ELR (cell line): ENCODE results near the gene B4GAT1.
"Not testable (repeated sequence)": the region's sequence is repeated elsewhere in the genome, so short reads cannot be mapped to it uniquely, and the experiment has no call there.

ENCODE experiments used
- DNase-seq: peaks from one replicate; pipeline ENCODE4 v3.0.0-alpha.2; 2015; ENCODE audit warnings: low read depth

B4GAT1 gene

GRCh38 chr11:66363187-66363601 is 15.8 kb upstream of the B4GAT1 start:
- DNase-seq, result no peak

GRCh38 chr11:66362481-66363147 is 15.2 kb upstream of the B4GAT1 start:
- no peak for DNase-seq

- no peak for DNase-seq
Observed at GRCh38 chr11:66361502-66361941, 14.1 kb upstream of the B4GAT1 start.

- DNase-seq, result no peak
Observed at GRCh38 chr11:66360406-66361073, 13.1 kb upstream of the B4GAT1 start.

GRCh38 chr11:66359662-66360087 is 12.2 kb upstream of the B4GAT1 start:
- no peak for DNase-seq

GRCh38 chr11:66350560-66351235 is 3.3 kb upstream of the B4GAT1 start:
- not testable (repeated sequence) for DNase-seq

- DNase-seq, result no peak
Observed at GRCh38 chr11:66349084-66349386, 1.6 kb upstream of the B4GAT1 start.

- no peak for DNase-seq
Observed at GRCh38 chr11:66346476-66347424, 679 bp downstream of the B4GAT1 start.

GRCh38 chr11:66345316-66345649 is 2.1 kb downstream of the B4GAT1 start:
- no peak for DNase-seq

GRCh38 chr11:66344550-66345315 is 2.7 kb downstream of the B4GAT1 start, which contains the start of gene BRMS1:
TSS of gene BRMS1 (minus strand) at chr11:66345104. CDS start at chr11:66342234, 2,870 bp downstream.
- DNase-seq, result peak; percentile 96

- DNase-seq, result peak; percentile 42
Observed at GRCh38 chr11:66343176-66343575, 4.3 kb downstream of the B4GAT1 start.

GRCh38 chr11:66341502-66342126 is 5.8 kb downstream of the B4GAT1 start:
- no peak for DNase-seq

- DNase-seq, result no peak
Observed at GRCh38 chr11:66340596-66341501, 6.6 kb downstream of the B4GAT1 start.

- no peak for DNase-seq
Observed at GRCh38 chr11:66339686-66340483, 7.5 kb downstream of the B4GAT1 start.

- DNase-seq, result peak; percentile 68
Observed at GRCh38 chr11:66339162-66339675, 8.2 kb downstream of the B4GAT1 start.

GRCh38 chr11:66338276-66339161 is 8.9 kb downstream of the B4GAT1 start:
- DNase-seq, result no peak

- DNase-seq, result peak; percentile 71
Observed at GRCh38 chr11:66337103-66337899, 10.1 kb downstream of the B4GAT1 start.
